Esophagus squamous epithelium (tissue), 4 donors: ENCODE results near the gene XPO1.

Experiments used
- POLR2A ChIP-seq, 4 donors: fragments of 450-650 bp; IDR thresholded peaks; one replicate each; pipeline ENCODE4 v1.6.1; 2017; ENCODE audit warnings: antibody characterized with exemption in 4 of 4, mild to moderate bottlenecking in 4 of 4, moderate library complexity in 3 of 4
- TF ChIP-seq, protein P1 (sequence below), 6 experiments: fragments of 450-650 bp in 4 of 6; fragments of 200-600 bp in 2 of 6; sonication (generic) in 2 of 6; IDR thresholded peaks; one replicate each; pipeline ENCODE4 v1.5.1; 2016 to 2019; ENCODE audit warnings: antibody characterized with exemption in 6 of 6, mild to moderate bottlenecking in 4 of 6, moderate library complexity in 4 of 6

DNA sequence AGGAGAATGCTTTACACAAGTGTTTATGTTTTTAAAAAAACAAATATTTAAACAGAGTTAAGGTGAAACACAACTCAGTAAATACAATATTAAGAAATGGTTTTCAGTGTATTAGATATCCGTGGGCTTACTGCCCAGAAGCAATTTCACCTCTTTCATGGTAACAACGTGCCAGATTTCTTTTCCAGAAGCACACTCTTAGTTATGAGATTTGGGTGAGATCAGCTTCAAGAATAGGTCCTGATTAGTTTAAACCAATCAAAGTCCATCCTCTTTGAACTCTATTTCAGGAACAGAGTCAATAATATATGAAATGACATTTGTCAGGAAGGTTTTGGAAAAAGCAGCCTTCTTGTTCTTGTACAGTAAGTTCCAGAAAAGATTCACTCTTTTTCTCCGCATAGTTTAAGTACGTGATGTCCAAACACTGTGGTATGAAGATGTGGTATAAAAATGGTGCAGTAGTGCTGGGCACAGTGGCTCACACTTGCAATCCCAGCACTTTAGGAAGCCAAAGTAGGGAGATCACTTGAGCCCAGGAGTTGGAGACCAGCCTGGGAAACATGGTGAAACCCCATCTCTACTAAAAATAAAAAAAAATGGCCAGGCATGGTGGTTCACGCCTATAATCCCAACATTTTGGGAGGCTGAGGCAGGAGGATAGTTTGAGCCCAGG is 81.9 kb downstream of the XPO1 start:
- no peak for TF ChIP-seq POLR2A (IDR thresholded peaks at IDR 0.05)
- TF ChIP-seq, protein P1, sequence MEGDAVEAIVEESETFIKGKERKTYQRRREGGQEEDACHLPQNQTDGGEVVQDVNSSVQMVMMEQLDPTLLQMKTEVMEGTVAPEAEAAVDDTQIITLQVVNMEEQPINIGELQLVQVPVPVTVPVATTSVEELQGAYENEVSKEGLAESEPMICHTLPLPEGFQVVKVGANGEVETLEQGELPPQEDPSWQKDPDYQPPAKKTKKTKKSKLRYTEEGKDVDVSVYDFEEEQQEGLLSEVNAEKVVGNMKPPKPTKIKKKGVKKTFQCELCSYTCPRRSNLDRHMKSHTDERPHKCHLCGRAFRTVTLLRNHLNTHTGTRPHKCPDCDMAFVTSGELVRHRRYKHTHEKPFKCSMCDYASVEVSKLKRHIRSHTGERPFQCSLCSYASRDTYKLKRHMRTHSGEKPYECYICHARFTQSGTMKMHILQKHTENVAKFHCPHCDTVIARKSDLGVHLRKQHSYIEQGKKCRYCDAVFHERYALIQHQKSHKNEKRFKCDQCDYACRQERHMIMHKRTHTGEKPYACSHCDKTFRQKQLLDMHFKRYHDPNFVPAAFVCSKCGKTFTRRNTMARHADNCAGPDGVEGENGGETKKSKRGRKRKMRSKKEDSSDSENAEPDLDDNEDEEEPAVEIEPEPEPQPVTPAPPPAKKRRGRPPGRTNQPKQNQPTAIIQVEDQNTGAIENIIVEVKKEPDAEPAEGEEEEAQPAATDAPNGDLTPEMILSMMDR (IDR thresholded peaks at IDR 0.05): no peak
